GM12873 (cell line): Measurements from ENCODE around the gene DIAPH3.

Experiments
- TF ChIP-seq, protein P1 (sequence below): IDR thresholded peaks from 2 replicates; pipeline ENCODE4 v1.5.1; 2012; ENCODE audit warnings: low read depth, mild to moderate bottlenecking, moderate library complexity, low read length, control low read depth; ENCODE audit not compliant: insufficient read depth; ENCODE audit errors: missing control alignments

Gene DIAPH3

DNA sequence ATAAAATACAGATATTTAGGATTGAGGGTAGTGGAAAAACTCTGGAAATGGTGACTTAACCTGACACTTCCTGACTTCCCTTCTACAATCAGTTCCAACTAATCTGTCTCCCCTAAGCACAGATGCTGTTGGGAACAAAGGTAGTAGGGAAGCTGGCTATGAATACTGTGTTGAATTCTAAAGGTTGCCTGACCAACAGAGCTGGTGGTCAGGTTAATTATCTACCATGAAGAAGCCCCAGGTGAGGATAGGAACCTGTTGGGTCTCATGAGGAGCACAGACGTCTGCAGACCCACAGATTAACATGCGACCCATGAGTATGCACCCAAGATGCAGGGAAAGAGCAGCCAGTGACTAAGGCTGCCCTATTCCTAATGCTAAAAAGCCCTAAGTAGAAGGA, 172.3 kb downstream of the DIAPH3 start:
- TF ChIP-seq, protein P1, sequence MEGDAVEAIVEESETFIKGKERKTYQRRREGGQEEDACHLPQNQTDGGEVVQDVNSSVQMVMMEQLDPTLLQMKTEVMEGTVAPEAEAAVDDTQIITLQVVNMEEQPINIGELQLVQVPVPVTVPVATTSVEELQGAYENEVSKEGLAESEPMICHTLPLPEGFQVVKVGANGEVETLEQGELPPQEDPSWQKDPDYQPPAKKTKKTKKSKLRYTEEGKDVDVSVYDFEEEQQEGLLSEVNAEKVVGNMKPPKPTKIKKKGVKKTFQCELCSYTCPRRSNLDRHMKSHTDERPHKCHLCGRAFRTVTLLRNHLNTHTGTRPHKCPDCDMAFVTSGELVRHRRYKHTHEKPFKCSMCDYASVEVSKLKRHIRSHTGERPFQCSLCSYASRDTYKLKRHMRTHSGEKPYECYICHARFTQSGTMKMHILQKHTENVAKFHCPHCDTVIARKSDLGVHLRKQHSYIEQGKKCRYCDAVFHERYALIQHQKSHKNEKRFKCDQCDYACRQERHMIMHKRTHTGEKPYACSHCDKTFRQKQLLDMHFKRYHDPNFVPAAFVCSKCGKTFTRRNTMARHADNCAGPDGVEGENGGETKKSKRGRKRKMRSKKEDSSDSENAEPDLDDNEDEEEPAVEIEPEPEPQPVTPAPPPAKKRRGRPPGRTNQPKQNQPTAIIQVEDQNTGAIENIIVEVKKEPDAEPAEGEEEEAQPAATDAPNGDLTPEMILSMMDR = no peak

DNA sequence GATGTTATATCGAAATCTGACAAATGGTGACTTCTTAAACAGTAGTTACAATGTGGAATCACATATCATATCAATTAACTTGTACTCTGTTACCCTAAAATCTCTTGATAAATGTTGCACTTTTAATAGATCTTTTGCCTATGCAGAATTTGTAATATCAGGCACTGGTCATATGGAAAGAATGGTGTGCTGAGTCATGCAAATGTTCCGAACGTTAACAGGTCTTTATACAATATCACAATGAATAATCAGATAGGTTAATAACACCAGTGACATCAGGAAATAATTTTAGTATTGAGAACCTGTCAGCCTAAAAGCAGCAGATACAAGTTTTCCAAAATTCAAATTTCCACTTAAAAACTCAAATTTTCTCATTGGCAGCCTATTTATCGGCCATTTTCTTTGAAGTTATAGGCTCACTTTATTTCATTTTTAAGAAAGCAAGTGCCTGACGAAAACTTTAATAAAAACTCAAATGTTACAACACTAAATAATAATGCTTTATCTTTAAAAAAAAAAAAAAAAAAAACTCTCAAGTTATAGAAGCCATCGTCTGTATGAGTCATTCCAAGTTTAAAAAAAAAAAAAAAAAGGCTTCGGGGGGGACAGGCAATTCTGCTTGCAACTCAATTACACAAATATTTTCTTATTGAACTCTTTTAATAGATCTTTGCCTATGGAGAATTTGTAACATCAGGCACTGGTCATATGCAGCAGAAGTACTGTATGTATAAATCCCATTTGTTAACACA, 180.9 kb downstream of the DIAPH3 start:
- TF ChIP-seq, protein P1 = no peak

DNA sequence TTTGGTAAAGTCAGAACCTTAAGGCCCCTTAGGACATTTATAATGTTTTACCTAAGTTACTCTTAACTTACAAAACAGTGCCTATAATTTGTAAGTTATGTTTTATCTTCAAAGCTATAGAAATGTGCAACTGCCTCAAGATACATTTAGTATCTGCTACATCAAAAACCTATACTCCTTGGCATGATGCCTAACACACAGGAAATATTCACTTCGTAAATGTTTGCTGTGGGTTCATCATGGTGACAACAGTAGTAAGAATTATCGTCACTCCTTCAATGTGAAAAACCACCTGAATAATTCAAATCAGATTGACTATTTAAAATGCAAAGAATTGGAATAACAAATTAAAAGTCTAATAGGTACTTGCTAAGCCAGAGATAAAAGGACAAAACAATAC, 184.1 kb downstream of the DIAPH3 start:
- TF ChIP-seq, protein P1 = no peak

DNA sequence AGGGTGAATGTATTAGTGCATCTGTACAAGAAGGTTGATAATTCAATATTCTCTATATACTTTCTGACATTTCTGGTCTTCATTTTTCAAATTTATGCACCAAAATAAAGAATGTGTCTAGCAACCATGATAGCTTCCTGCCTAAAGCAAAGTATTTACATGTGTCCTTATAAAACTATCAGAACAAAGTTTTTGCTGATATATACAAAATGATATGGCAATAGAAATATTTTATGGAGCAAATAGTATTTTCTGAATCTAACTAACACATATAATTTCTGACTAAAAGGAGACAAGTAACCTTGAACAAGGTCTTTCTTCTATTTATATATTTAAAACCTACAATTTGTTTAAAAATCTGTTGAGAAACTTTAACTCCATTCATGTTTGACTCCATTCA, 184.9 kb downstream of the DIAPH3 start:
- TF ChIP-seq, protein P1 = no peak

DNA sequence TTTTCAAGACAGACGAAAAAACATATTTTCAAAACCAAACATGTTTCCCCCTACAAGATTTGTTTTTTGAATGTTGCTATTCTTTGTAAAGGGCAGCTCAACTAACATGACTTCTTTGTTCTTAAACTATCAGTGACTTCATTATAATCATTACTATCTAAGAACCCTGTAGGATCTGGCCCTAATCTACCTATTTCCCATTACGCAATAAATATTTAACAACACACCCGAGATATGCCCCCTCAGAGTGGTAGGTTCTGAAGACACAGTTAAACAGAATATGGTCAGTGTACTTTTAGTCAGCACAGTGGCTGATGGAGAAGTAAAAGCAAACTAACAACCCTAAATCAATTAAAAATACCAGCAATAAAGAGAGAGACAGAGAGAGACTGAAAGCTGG, 186.9 kb downstream of the DIAPH3 start:
- TF ChIP-seq, protein P1 = no peak

DNA sequence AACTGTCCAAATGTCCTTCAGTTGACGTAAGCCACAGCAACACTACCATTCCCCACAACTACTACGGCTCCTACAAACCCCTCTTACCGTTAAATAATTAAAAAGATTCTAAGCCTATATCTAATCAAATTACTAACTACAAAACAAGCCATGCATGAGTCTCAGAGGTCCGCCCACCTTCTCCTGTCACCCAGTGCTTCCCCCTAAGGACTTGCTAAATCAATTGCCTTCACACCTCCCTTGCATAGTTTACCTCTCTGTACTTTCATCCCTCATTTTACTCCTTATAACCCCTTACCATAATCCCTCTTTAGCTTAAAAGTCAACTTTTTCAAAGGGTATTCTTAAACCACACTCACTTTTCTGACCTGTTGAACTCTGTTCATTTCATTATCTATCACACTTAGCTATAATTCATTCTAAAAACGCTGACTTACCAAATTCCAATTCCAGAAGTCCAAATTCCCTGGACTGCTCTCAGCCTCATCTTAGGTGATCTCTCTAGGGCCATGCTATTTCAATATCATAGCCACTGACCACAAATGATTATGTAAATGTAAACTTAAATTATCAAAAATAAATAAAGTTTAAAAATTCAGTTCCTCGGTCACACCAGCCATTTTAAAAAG, 187.8 kb downstream of the DIAPH3 start:
- TF ChIP-seq, protein P1 = no peak

DNA sequence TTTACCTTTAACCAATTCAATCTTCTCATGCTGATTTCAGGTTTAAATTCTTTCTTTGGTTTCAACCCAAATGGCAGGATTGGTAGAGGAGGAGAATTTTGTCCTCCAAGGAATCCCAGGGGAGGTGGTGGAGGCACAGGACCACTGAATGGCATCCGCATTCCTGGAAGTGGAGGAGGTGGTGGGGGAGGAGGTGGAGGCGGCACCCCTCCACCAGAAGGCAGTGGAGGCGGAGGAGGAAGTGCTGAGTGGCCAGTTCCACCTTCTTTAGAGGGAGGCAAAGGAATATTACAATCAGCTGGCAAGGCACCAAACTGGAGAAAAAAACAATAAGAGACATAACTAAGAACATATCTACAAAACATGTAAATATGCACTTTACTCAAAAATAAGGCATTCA, 192.9 kb downstream of the DIAPH3 start:
- TF ChIP-seq, protein P1 = no peak
